H1 (cell line): Measurements from ENCODE around the gene RGS11. TPM values are rescaled to one million over a fixed set of nuclear protein-coding genes. Genes with fewer than 3 reads are reported as not detected.

ENCODE experiments used
- CTCF ChIA-PET: fragments of 300-600 bp; sonication (Branson Sonifier 250); formaldehyde crosslinking; loops from one replicate; lab custom pipeline; 2021; ENCODE audit not compliant: partially characterized antibody; lab: Charles Lee
- POLR2A ChIA-PET: fragments of 300-600 bp; sonication (Branson Sonifier 250); formaldehyde crosslinking; loops from one replicate; lab custom pipeline; 2021; ENCODE audit warnings: inconsistent platforms; ENCODE audit not compliant: partially characterized antibody; lab: Charles Lee
- DNase-seq, 2 experiments: peaks; one replicate each; pipeline versions ENCODE4 v3.0.0 to v3.0.0-alpha.2; 2010 to 2022; ENCODE audit warnings: low spot score in 2 of 2, low read depth in 1 of 2, mixed read lengths in 1 of 2
- FAIRE-seq: peaks from 2 replicates; lab custom pipeline; 2011; peaks lifted over from hg19 to GRCh38; lab: Jason Lieb, UNC
- H2AFZ ChIP-seq: 2 replicates; pipeline ENCODE4 v1.8.1; 2012; ENCODE audit warnings: low read length, inconsistent platforms
- H2AK5ac ChIP-seq: 2 replicates; pipeline ENCODE4 v1.6.1; 2013; ENCODE audit warnings: low read depth, low read length
- H2BK120ac ChIP-seq: replicated peaks from 2 replicates; pipeline ENCODE3; 2013; ENCODE audit warnings: low read depth, low read length, inconsistent platforms
- H2BK12ac ChIP-seq: 2 replicates; pipeline ENCODE4 v1.6.1; 2013; ENCODE audit warnings: low read depth, low read length
- H2BK15ac ChIP-seq: 2 replicates; pipeline ENCODE4 v1.6.1; 2013; ENCODE audit warnings: low read length
- H2BK20ac ChIP-seq: 2 replicates; pipeline ENCODE4 v1.6.1; 2013; ENCODE audit warnings: low read length
- H2BK5ac ChIP-seq: 2 replicates; pipeline ENCODE4 v1.6.1; 2013; ENCODE audit warnings: low read depth, low read length
- H3K14ac ChIP-seq: 2 replicates; pipeline ENCODE4 v1.6.1; 2013; ENCODE audit warnings: inconsistent platforms; ENCODE audit not compliant: insufficient read length
- H3K18ac ChIP-seq: 2 replicates; pipeline ENCODE4 v1.6.1; 2013; ENCODE audit warnings: low read length; ENCODE audit errors: extremely low read depth
- H3K23ac ChIP-seq: 2 replicates; pipeline ENCODE4 v1.6.1; 2013; ENCODE audit warnings: inconsistent platforms; ENCODE audit not compliant: insufficient read length
- H3K23me2 ChIP-seq: 2 replicates; pipeline ENCODE4 v1.6.1; 2013; ENCODE audit warnings: low read depth, low read length
- H3K27ac ChIP-seq: 2 replicates; pipeline ENCODE4 v1.6.1; 2011; ENCODE audit warnings: low read depth, low read length, inconsistent platforms
- H3K27me3 ChIP-seq, 4 experiments: replicated peaks in 1 of 4; 1 replicate in 1 of 4; 2 replicates in 3 of 4; pipeline versions ENCODE4 v1.6.1 to v1.8.1; 2011 to 2013; ENCODE audit warnings: low read length in 3 of 4, mild to moderate bottlenecking in 3 of 4, inconsistent platforms in 2 of 4, mixed read lengths in 2 of 4, moderate library complexity in 1 of 4; ENCODE audit not compliant: control insufficient read depth in 3 of 4, insufficient read depth in 3 of 4; ENCODE audit errors: extremely low read depth in 1 of 4
- H3K36me3 ChIP-seq, 4 experiments: 2 replicates each; pipeline versions ENCODE4 v1.6.1 to v1.8.1; 2011 to 2013; ENCODE audit warnings: mild to moderate bottlenecking in 4 of 4, low read length in 3 of 4, moderate library complexity in 2 of 4, control low read depth in 1 of 4, inconsistent platforms in 1 of 4; ENCODE audit not compliant: insufficient read depth in 4 of 4, control insufficient read depth in 2 of 4
- H3K4ac ChIP-seq: replicated peaks from 2 replicates; pipeline ENCODE3; 2013; ENCODE audit warnings: low read length, low read depth, mixed read lengths, inconsistent platforms; ENCODE audit not compliant: insufficient read length
- H3K4me1 ChIP-seq, 4 experiments: replicated peaks in 1 of 4; 1 replicate in 1 of 4; 2 replicates in 3 of 4; pipeline versions ENCODE4 v1.6.1 to v1.8.1; 2011 to 2013; ENCODE audit warnings: low read length in 3 of 4, inconsistent platforms in 2 of 4, mixed read lengths in 1 of 4; ENCODE audit not compliant: insufficient read depth in 4 of 4, control insufficient read depth in 3 of 4
- H3K4me2 ChIP-seq, 2 experiments: 2 replicates each; pipeline versions ENCODE4 v1.6.1 to v1.8.1; 2011 to 2013; ENCODE audit warnings: low read depth in 2 of 2, low read length in 2 of 2, control low read depth in 1 of 2, inconsistent platforms in 1 of 2, mild to moderate bottlenecking in 1 of 2; ENCODE audit not compliant: insufficient read depth in 1 of 2
- H3K4me3 ChIP-seq, 4 experiments: fragments of 200-600, 300-600 bp in 1 of 4; sonication (generic), shearing (Covaris generic), sonication (Bioruptor Twin) in 1 of 4; 2 replicates each; pipeline versions ENCODE4 v1.5.1 to v1.8.1; 2011 to 2016; ENCODE audit warnings: low read length in 4 of 4, low read depth in 3 of 4, control low read depth in 2 of 4, inconsistent platforms in 2 of 4, mild to moderate bottlenecking in 2 of 4, mixed read lengths in 1 of 4, moderate library complexity in 1 of 4; ENCODE audit not compliant: insufficient read depth in 2 of 4; ENCODE audit errors: extremely low read depth in 1 of 4
- H3K56ac ChIP-seq: replicated peaks from 2 replicates; pipeline ENCODE3; 2013; ENCODE audit warnings: low read depth, mild to moderate bottlenecking, mixed read lengths, low read length, inconsistent platforms; ENCODE audit not compliant: insufficient read length
- H3K79me1 ChIP-seq: 2 replicates; pipeline ENCODE4 v1.6.1; 2013; ENCODE audit warnings: low read depth, low read length, control low read depth
- H3K79me2 ChIP-seq, 2 experiments: 2 replicates each; pipeline versions ENCODE4 v1.6.1 to v1.8.1; 2012 to 2013; ENCODE audit warnings: low read length in 2 of 2, mild to moderate bottlenecking in 2 of 2, inconsistent platforms in 1 of 2; ENCODE audit not compliant: insufficient read depth in 2 of 2, control insufficient read depth in 1 of 2
- H3K9ac ChIP-seq, 4 experiments: replicated peaks in 1 of 4; 1 replicate in 1 of 4; 2 replicates in 3 of 4; pipeline versions ENCODE4 v1.6.1 to v1.8.1; 2011 to 2013; ENCODE audit warnings: low read depth in 3 of 4, low read length in 3 of 4, control low read depth in 2 of 4, mild to moderate bottlenecking in 2 of 4, moderate library complexity in 2 of 4, inconsistent platforms in 1 of 4; ENCODE audit errors: extremely low read depth in 1 of 4
- H3K9me3 ChIP-seq, 2 experiments: 2 replicates each; pipeline versions ENCODE4 v1.6.1 to v1.8.1; 2012 to 2013; ENCODE audit warnings: mild to moderate bottlenecking in 2 of 2, moderate library complexity in 2 of 2, control low read depth in 1 of 2, inconsistent platforms in 1 of 2, low read depth in 1 of 2, low read length in 1 of 2, mixed read lengths in 1 of 2; ENCODE audit not compliant: insufficient read depth in 2 of 2
- H4K20me1 ChIP-seq, 2 experiments: replicated peaks in 1 of 2; 2 replicates each; pipeline versions ENCODE3 to v1.8.1; 2011 to 2013; ENCODE audit warnings: inconsistent platforms in 2 of 2, low read length in 2 of 2, mild to moderate bottlenecking in 1 of 2; ENCODE audit not compliant: insufficient read depth in 2 of 2, control insufficient read depth in 1 of 2
- H4K5ac ChIP-seq: 2 replicates; pipeline ENCODE4 v1.6.1; 2013; ENCODE audit warnings: low read length, low read depth, mixed read lengths, inconsistent platforms; ENCODE audit not compliant: insufficient read length
- H4K8ac ChIP-seq: 2 replicates; pipeline ENCODE4 v1.8.0; 2013; ENCODE audit warnings: mild to moderate bottlenecking, moderate library complexity, low read length, inconsistent platforms; ENCODE audit not compliant: insufficient read depth; ENCODE audit errors: extremely low read depth
- H4K91ac ChIP-seq: replicated peaks from 2 replicates; pipeline ENCODE3; 2013; ENCODE audit warnings: low read length, mixed read lengths, inconsistent platforms; ENCODE audit not compliant: insufficient read length
- BCL11A ChIP-seq, 2 experiments: IDR thresholded peaks; one replicate each; pipeline ENCODE4 v1.6.1; 2011; ENCODE audit warnings: low read depth in 2 of 2, low read length in 2 of 2, mild to moderate bottlenecking in 2 of 2
- CEBPB ChIP-seq: IDR thresholded peaks from 2 replicates; pipeline ENCODE4 v1.6.1; 2012; ENCODE audit warnings: low read depth, low read length
- CTCF ChIP-seq, 3 experiments: IDR thresholded peaks; 1 replicate in 2 of 3; 2 replicates in 1 of 3; pipeline versions ENCODE4 v1.5.1 to v1.6.1; 2011; ENCODE audit warnings: low read length in 3 of 3, mild to moderate bottlenecking in 3 of 3, inconsistent platforms in 2 of 3, low read depth in 1 of 3, moderate library complexity in 1 of 3; ENCODE audit not compliant: insufficient read depth in 1 of 3; ENCODE audit errors: control extremely low read depth in 1 of 3
- EZH2 ChIP-seq: fragments of 200-600 bp; sonication (generic); IDR thresholded peaks from 2 replicates; pipeline ENCODE4 v1.7.1; 2012; ENCODE audit warnings: low read depth, mild to moderate bottlenecking, moderate library complexity, low read length, inconsistent platforms; ENCODE audit not compliant: severe bottlenecking
- GTF2F1 ChIP-seq: IDR thresholded peaks from 2 replicates; pipeline ENCODE4 v1.6.1; 2012; ENCODE audit warnings: low read depth, low read length, improper control_type of control experiment, borderline replicate concordance
- MAX ChIP-seq: IDR thresholded peaks from 2 replicates; pipeline ENCODE4 v1.6.1; 2012; ENCODE audit warnings: inconsistent platforms
- SIN3A ChIP-seq, 2 experiments: IDR thresholded peaks in 1 of 2; conservative IDR thresholded peaks in 1 of 2; 2 replicates each; pipeline ENCODE4 v1.6.1; 2011 to 2012; ENCODE audit warnings: low read length in 2 of 2, improper control_type of control experiment in 1 of 2, low read depth in 1 of 2, mild to moderate bottlenecking in 1 of 2
- SIRT6 ChIP-seq: IDR thresholded peaks from one replicate; pipeline ENCODE4 v1.7.1; 2012; ENCODE audit warnings: low read length, inconsistent platforms
- SIX5 ChIP-seq: IDR thresholded peaks from 2 replicates; pipeline ENCODE4 v1.6.1; 2011; ENCODE audit warnings: mild to moderate bottlenecking, low read depth, low read length
- TEAD4 ChIP-seq: IDR thresholded peaks from 2 replicates; pipeline ENCODE4 v1.6.1; 2012; ENCODE audit warnings: low read depth, low read length, inconsistent platforms, mixed read lengths
- WGBS, 2 experiments: shearing (Covaris generic) in 1 of 2; methylation state at CpG; one replicate each; pipeline versions ENCODE4 v1.1.6 to v1.1.7; 2013 to 2015; ENCODE audit warnings: low lambda C conversion rate in 2 of 2, mixed read lengths in 2 of 2, inconsistent platforms in 1 of 2, low coverage in 1 of 2, missing lambda C conversion rate in 1 of 2; ENCODE audit not compliant: insufficient replicate concordance in 2 of 2, insufficient coverage in 1 of 2, insufficient read length in 1 of 2; ENCODE audit errors: extremely low coverage in 1 of 2, missing lambda C conversion rate in 1 of 2; 5-methylcytosine and 5-hydroxymethylcytosine counted together
- polyA plus RNA-seq, 7 experiments: library from polyadenylated mRNA; depleted of rRNA in 3 of 7; stranded (reverse) in 5 of 7; unstranded in 2 of 7; fragments of >200 nt in 5 of 7; fragments of 200-250 nt in 2 of 7; gene quantifications; 1 replicate in 5 of 7; 2 replicates in 1 of 7; 4 replicates in 1 of 7; pipeline versions ENCODE4 v1.2.1 to v1.2.3, GENCODE V29; 2011 to 2013; ENCODE audit warnings: missing spikeins in 2 of 7, mixed read lengths in 2 of 7
- total RNA-seq: library from RNA; stranded (reverse); fragmentation: NEBNext Ultra II Directional; extraction: Animal tissue kit (Norgen Biotek cat#: 25700); gene quantifications from 2 replicates; pipeline ENCODE4 v1.2.1, GENCODE V29; 2021

Gene RGS11
- total and polyA plus RNA-seq, 2 of the 8 experiments (the other 6 are each of a cell fraction or from before 2014, with no cell fraction given): 0.84 to 1.2 TPM

- H4K20me1 ChIP-seq: peaks cover 23 to 39% of the 10 kb centered on the region in 2 experiments
- H3K18ac ChIP-seq: no peak overlapping the region
- no peaks in the 10 kb centered on the region for H3K27me3 ChIP-seq
- H3K4me1 ChIP-seq: peaks cover 0 to 11% (median 8%) of the 10 kb centered on the region in 4 experiments; a peak in 6 of 7 replicates
- no peak overlapping the region for H2BK120ac ChIP-seq
- ChIA-PET CTCF (interaction anchor here (0.6 to 5.2 kb wide), 25 partner anchors 10 to 236 kb away, joined by 3 to 46 read pairs (median 4); partner anchors contain the start of genes AXIN1 and LUC7L), POLR2A (interaction anchor here (0.6 to 1.4 kb wide), 5 partner anchors 27 to 118 kb away, joined by 3 to 4 read pairs (median 3); partner anchors contain the start of gene FAM234A)
- no peaks in the 10 kb centered on the region; the same call in 1 of the 2 replicates for H3K23me2 ChIP-seq
- H3K9me3 ChIP-seq: no peaks in the 10 kb centered on the region
- H3K4me2 ChIP-seq: no peak overlapping the region
- no peak overlapping the region for H2BK5ac ChIP-seq
- peaks cover 0 to 7% (median 3%) of the 10 kb centered on the region in 4 experiments; a peak in 6 of 8 replicates for H3K36me3 ChIP-seq
- H3K23ac ChIP-seq: no peak overlapping the region
- H3K79me2 ChIP-seq: peaks cover 0 to 68% of the 10 kb centered on the region in 2 experiments; a peak in 2 of 4 replicates
- DNase-seq: peak; percentile 39 to 79
- H2AFZ ChIP-seq: no peak overlapping the region
- H3K27ac ChIP-seq: no peak overlapping the region
- no peak overlapping the region for H3K9ac ChIP-seq
- H2BK15ac ChIP-seq: no peak overlapping the region
- no peak overlapping the region for H2BK12ac ChIP-seq
- no peak overlapping the region for H2AK5ac ChIP-seq
- H3K14ac ChIP-seq: no peak overlapping the region
- no peak for FAIRE-seq
- H3K4ac ChIP-seq: no peak overlapping the region
- no peak overlapping the region for H3K4me3 ChIP-seq
- 75% methylated on average over 22 of the region's 22 CpGs; no CpG with 5 or more reads in 1 of the 2 experiments for WGBS, 2 experiments
- H2BK20ac ChIP-seq: no peak overlapping the region
- peaks cover 36% of the 10 kb centered on the region for H3K79me1 ChIP-seq
- no peak overlapping the region for H4K91ac ChIP-seq
- peak overlapping the region; percentile 53; the same call in 1 of the 2 replicates for H4K8ac ChIP-seq
- no peak overlapping the region for H4K5ac ChIP-seq
- H3K56ac ChIP-seq: no peak overlapping the region
- TF ChIP-seq TEAD4 (peak; percentile 25), BCL11A (IDR thresholded peaks at IDR 0.05; ENCODE audit: low read depth in 2 of 2, low read length in 2 of 2) (no peak), GTF2F1 (no peak), SIN3A (conservative IDR thresholded peaks at IDR 0.05 in 1 of 2, IDR thresholded peaks at IDR 0.05 in 1 of 2; ENCODE audit: low read depth in 1 of 2, low read length in 2 of 2) (0 out of 4 replicates have a peak, but pooled peaks of 1 of the 2 experiments have one; percentile 29), CTCF (IDR thresholded peaks at IDR 0.05; ENCODE audit: control extremely low read depth in 1 of 3, insufficient read depth in 1 of 3, low read depth in 1 of 3, low read length in 3 of 3) (peak; percentile 87 to 93 (median 89)), SIRT6 (no peak), CEBPB (no peak), EZH2 (no peak), MAX (no peak), SIX5 (no peak)
Measured at GRCh38 chr16:318628-319027, 42.9 kb upstream of the RGS11 start.
